ENCODE results near the gene SLC44A3. TPM values are rescaled to one million over a fixed set of nuclear protein-coding genes. Genes with fewer than 3 reads are reported as not detected.

Gene SLC44A3
- total RNA-seq, 1 donor from 2014 or later, result 14.6 TPM

DNA sequence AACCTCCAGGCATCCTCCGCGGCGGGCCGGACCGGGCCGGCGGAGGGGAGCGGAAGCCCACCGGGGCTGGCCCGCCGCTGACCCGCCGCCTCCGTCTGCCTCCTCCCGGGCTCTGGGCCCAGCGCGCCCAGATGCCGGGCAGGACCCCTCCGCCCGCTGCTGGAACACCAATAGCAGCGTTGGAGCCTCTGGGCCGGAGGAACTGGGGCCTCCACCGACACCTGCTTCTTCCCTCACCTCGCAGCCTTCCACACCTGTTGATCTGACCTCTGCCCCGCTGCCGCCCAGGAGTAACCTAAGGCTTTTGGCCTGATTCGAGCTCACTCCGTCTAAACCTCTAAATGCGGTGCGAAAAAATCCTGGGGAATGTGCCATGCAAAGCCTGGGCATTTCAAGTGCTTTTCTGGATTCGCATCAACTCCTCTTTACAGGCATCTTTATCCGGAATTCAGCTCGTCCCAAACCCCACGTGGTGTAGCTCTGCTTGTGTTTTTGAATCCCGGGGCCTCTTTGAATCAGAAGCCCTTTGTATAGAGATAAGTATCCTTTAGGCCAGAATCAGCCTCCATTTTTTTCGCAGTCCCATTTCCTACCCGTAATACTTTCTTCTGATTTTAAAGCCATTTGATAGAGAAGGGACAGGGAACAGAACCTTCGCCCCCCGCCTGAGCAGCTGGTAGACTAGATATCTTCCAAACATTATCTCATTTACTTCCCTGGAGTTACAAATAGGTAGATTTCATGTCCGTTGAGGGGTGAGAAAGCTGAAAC, 107.4 kb downstream of the SLC44A3 start:
- no peak for DNase-seq (ENCODE audit: low read depth)
- no peaks in the 10 kb centered on the region for H3K36me3 ChIP-seq (ENCODE audit: control insufficient read depth, insufficient read depth, low read length)
- TF ChIP-seq, protein P1, sequence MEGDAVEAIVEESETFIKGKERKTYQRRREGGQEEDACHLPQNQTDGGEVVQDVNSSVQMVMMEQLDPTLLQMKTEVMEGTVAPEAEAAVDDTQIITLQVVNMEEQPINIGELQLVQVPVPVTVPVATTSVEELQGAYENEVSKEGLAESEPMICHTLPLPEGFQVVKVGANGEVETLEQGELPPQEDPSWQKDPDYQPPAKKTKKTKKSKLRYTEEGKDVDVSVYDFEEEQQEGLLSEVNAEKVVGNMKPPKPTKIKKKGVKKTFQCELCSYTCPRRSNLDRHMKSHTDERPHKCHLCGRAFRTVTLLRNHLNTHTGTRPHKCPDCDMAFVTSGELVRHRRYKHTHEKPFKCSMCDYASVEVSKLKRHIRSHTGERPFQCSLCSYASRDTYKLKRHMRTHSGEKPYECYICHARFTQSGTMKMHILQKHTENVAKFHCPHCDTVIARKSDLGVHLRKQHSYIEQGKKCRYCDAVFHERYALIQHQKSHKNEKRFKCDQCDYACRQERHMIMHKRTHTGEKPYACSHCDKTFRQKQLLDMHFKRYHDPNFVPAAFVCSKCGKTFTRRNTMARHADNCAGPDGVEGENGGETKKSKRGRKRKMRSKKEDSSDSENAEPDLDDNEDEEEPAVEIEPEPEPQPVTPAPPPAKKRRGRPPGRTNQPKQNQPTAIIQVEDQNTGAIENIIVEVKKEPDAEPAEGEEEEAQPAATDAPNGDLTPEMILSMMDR (IDR thresholded peaks at IDR 0.05; ENCODE audit: insufficient read depth, low read length, poor library complexity, severe bottlenecking), result no peak
- no peaks in the 10 kb centered on the region for H3K27me3 ChIP-seq (ENCODE audit: control insufficient read depth, insufficient read depth, low read length)
- peak overlapping the region; percentile 95 for H3K4me3 ChIP-seq (ENCODE audit: low read depth, low read length)

DNA sequence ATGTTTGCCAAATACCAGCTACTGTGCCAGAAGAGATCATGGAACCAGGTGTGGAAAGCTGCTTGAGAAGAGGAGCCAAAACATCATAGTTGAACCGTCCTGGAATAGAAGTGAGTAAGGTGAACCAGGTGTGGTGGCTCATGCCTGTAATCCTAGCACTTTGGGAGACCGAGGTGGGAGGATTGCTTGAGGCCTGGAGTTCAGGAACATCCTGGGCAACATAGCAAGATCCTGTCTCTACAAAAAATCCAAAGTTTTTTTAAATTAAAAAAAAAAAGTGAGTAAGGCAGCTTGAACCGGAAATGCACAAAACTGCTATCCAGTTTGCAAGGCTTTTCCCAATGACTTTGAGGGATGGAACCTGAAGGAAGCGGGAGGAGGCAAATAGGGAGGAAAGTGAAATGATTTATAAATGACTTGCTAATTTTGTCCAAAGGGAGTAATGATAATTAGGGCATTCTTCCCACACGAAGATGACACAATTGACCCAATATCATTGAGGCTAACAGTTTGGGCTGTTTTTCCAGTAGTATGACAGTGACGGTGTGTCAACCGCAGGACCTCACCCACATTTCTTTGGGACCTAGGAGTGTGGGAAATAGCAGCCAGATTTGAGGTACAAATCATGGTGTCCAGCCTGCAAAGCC, 108.3 kb downstream of the SLC44A3 start:
- DNase-seq (ENCODE audit: low read depth), result no peak
- Histone ChIP-seq H3K36me3 (ENCODE audit: control insufficient read depth, insufficient read depth, low read length) (peaks cover 1% of the 10 kb centered on the region), H3K27me3 (ENCODE audit: control insufficient read depth, insufficient read depth, low read length) (no peaks in the 10 kb centered on the region), H3K4me3 (ENCODE audit: low read depth, low read length) (no peak overlapping the region)
- TF ChIP-seq, protein P1 (IDR thresholded peaks at IDR 0.05; ENCODE audit: insufficient read depth, low read length, poor library complexity, severe bottlenecking), result no peak

DNA sequence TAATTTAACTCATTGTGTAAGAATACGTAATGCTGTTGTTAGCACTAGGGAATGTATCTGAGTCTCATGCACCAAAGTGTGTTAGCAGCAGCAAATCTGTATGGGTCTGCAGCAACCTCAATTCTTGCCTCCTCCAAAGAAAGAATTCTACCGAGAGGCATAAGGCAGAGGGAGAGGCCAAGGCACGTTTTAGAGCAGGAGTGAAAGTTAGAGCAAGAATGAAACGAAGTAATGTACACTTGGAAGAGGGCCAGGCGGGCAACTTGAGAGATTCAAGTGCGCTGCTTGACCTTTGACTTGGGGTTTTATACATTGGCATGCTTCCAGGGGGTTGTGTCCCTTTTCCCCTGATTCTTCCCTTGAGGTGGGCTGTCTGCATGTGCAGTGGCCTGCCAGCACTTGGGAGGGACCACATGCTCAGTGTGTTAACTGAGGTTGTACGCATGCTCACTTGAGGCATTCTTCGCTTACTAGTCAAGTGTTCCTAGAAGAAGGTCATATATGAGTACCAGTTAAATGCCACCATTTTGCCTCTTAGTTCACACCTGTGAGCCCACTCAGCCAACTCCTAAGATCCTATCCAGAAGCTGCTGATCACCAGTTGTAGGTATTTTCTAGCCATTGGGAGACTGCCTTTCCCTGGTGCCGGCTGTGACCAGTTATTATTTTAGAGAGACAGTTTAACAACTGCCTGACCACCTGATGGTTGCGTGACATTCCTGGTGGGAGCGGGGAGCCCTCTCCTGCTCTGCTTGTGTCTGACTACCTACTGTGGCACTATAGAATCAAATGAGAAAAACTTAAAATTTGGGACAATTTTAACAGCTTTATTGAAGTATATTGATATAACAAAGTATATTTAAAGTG, 109.4 kb downstream of the SLC44A3 start:
- peaks cover 1% of the 10 kb centered on the region for H3K36me3 ChIP-seq (ENCODE audit: control insufficient read depth, insufficient read depth, low read length)
- H3K27me3 ChIP-seq (ENCODE audit: control insufficient read depth, insufficient read depth, low read length), result no peaks in the 10 kb centered on the region
- H3K4me3 ChIP-seq (ENCODE audit: low read depth, low read length), result no peak overlapping the region
- DNase-seq (ENCODE audit: low read depth), result no peak
- TF ChIP-seq, protein P1 (IDR thresholded peaks at IDR 0.05; ENCODE audit: insufficient read depth, low read length, poor library complexity, severe bottlenecking), result no peak

DNA sequence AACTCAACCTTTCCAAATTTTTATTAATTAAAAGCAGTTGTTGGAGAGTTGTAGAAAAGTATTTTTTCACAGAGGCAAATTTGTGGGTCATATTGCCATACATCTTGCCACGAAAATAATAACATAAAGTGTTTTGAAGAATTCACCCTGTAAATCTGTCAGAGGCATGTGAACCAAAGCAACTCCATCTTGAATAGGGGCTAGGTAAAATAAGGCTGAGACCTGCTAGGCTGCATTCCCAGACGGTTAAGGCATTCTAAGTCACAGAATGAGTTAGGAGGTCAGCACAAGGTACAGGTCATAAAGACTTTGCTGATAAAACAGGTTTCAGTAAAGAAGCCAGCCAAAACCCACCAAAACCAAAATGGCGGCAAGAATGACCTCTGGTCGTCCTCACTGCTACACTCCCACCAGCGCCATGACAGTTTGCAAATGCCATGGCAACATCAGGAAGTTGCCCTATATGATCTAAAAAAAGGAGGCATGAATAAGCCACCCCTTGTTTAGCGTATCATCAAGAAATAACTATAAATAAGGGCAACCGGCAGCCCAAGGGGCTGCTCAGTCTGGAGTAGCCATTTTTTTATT, 111.2 kb downstream of the SLC44A3 start:
- no peak overlapping the region for H3K4me3 ChIP-seq (ENCODE audit: low read depth, low read length)
- DNase-seq (ENCODE audit: low read depth), result no peak
- H3K36me3 ChIP-seq (ENCODE audit: control insufficient read depth, insufficient read depth, low read length), result peaks cover 1% of the 10 kb centered on the region
- no peaks in the 10 kb centered on the region for H3K27me3 ChIP-seq (ENCODE audit: control insufficient read depth, insufficient read depth, low read length)
- TF ChIP-seq, protein P1 (IDR thresholded peaks at IDR 0.05; ENCODE audit: insufficient read depth, low read length, poor library complexity, severe bottlenecking), result no peak

DNA sequence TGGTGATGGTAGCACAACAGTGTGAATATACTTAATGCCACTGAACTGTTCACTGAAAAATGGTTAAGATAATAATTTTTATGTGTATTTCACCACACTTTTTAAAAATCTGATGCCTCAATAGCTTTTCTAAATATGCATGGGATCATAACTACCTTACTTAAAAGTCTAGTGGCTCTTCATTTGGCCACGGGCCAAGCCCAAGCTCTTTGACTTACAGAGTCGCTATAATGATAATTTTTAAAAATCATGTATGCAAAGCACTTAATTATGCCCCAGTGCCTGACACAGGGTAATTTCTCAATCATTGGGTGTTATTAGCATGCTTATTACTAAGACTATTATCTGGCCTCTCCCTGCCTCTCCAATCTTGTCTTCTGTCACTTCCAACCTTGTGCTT, 114.4 kb downstream of the SLC44A3 start:
- TF ChIP-seq, protein P1 (IDR thresholded peaks at IDR 0.05; ENCODE audit: insufficient read depth, low read length, poor library complexity, severe bottlenecking), result no peak
- H3K27me3 ChIP-seq (ENCODE audit: control insufficient read depth, insufficient read depth, low read length), result no peaks in the 10 kb centered on the region
- peaks cover 1% of the 10 kb centered on the region for H3K36me3 ChIP-seq (ENCODE audit: control insufficient read depth, insufficient read depth, low read length)
- DNase-seq (ENCODE audit: low read depth), result no peak
- H3K4me3 ChIP-seq (ENCODE audit: low read depth, low read length), result no peak overlapping the region
